Common myeloid progenitor, CD34-positive (primary cell): ENCODE measurements around the gene RAPGEF4.

Experiments used
- CTCF ChIA-PET: fragments of 350-600 bp; sonication (Branson Sonifier 250); formaldehyde crosslinking; loops from one replicate; lab custom pipeline; 2021; ENCODE audit warnings: antibody characterized with exemption; lab: Charles Lee
- POLR2A ChIA-PET: fragments of 350-600 bp; sonication (Branson Sonifier 250); formaldehyde crosslinking; loops from one replicate; lab custom pipeline; 2021; ENCODE audit warnings: antibody characterized with exemption; lab: Charles Lee
- DNase-seq, 3 donors: peaks; one replicate each; pipeline versions ENCODE4 v3.0.0 to v3.0.0-alpha.2; 2013
- H3K27ac ChIP-seq, 2 experiments: 1 replicate in 1 of 2; 2 replicates in 1 of 2; pipeline ENCODE4 v1.7.0; 2013; ENCODE audit warnings: inconsistent platforms in 2 of 2, low read length in 2 of 2, mild to moderate bottlenecking in 2 of 2, low read depth in 1 of 2, moderate library complexity in 1 of 2; ENCODE audit not compliant: severe bottlenecking in 2 of 2, insufficient read depth in 1 of 2, poor library complexity in 1 of 2
- H3K27me3 ChIP-seq, 5 experiments: replicated peaks in 2 of 5; 1 replicate in 3 of 5; 2 replicates in 2 of 5; pipeline versions ENCODE4 v1.6.1 to v1.7.0; 2013; ENCODE audit warnings: low read length in 4 of 5, mild to moderate bottlenecking in 2 of 5, moderate library complexity in 2 of 5, inconsistent platforms in 1 of 5; ENCODE audit not compliant: insufficient read depth in 5 of 5, control insufficient read depth in 4 of 5
- H3K36me3 ChIP-seq, 4 experiments: 1 replicate in 2 of 4; 2 replicates in 2 of 4; pipeline versions ENCODE4 v1.6.1 to v1.7.0; 2013; ENCODE audit warnings: low read length in 3 of 4, control low read depth in 1 of 4, mild to moderate bottlenecking in 1 of 4; ENCODE audit not compliant: control insufficient read depth in 4 of 4, insufficient read depth in 4 of 4
- H3K4me1 ChIP-seq, 4 experiments: 1 replicate in 3 of 4; 2 replicates in 1 of 4; pipeline versions ENCODE4 v1.6.1 to v1.7.1; 2013; ENCODE audit warnings: low read length in 3 of 4, mild to moderate bottlenecking in 3 of 4, control low read depth in 1 of 4, inconsistent platforms in 1 of 4, moderate library complexity in 1 of 4; ENCODE audit not compliant: control insufficient read depth in 4 of 4, insufficient read depth in 4 of 4; ENCODE audit errors: control extremely low read depth in 1 of 4
- H3K4me3 ChIP-seq, 7 experiments: 1 replicate in 4 of 7; 2 replicates in 3 of 7; pipeline versions ENCODE4 v1.5.1 to v1.7.0; 2013; ENCODE audit warnings: mild to moderate bottlenecking in 7 of 7, low read length in 6 of 7, moderate library complexity in 6 of 7, inconsistent platforms in 2 of 7, low read depth in 2 of 7, control low read depth in 1 of 7; ENCODE audit not compliant: insufficient read depth in 4 of 7, control insufficient read depth in 1 of 7; ENCODE audit errors: extremely low read depth in 1 of 7
- H3K9me3 ChIP-seq, 5 experiments: 1 replicate in 4 of 5; 2 replicates in 1 of 5; pipeline versions ENCODE4 v1.6.1 to v1.7.1; 2013; ENCODE audit warnings: low read length in 4 of 5, mild to moderate bottlenecking in 2 of 5, inconsistent platforms in 1 of 5, low read depth in 1 of 5, moderate library complexity in 1 of 5; ENCODE audit not compliant: control insufficient read depth in 4 of 5, insufficient read depth in 2 of 5; ENCODE audit errors: control extremely low read depth in 1 of 5
- WGBS: methylation state at CpG from one replicate; pipeline ENCODE4 v1.1.5; 2013; ENCODE audit not compliant: insufficient coverage; 5-methylcytosine and 5-hydroxymethylcytosine counted together

RAPGEF4 gene

GRCh38 chr2:172947461-172948153, 212.0 kb downstream of the RAPGEF4 start:
- DNase-seq, result no peak
- H3K9me3 ChIP-seq, result no peaks in the 10 kb centered on the region
- POLR2A ChIA-PET, result no interaction called here
- CTCF ChIA-PET, result no interaction called here
- H3K4me3 ChIP-seq, result no peak overlapping the region
- H3K36me3 ChIP-seq, result no peaks in the 10 kb centered on the region
- no peak overlapping the region for H3K27ac ChIP-seq
- H3K27me3 ChIP-seq, result peaks cover 0 to 10% (median 0%) of the 10 kb centered on the region in 5 experiments
- WGBS, result 100% methylated on average over 1 of the region's 3 CpGs
- peaks cover 0 to 17% (median 0%) of the 10 kb centered on the region in 4 experiments for H3K4me1 ChIP-seq

- H3K27me3 ChIP-seq, result no peaks in the 10 kb centered on the region
- no peaks in the 10 kb centered on the region for H3K36me3 ChIP-seq
- no peak overlapping the region for H3K27ac ChIP-seq
- CTCF ChIA-PET, result no interaction called here
- POLR2A ChIA-PET, result no interaction called here
- DNase-seq, result no peak
- H3K9me3 ChIP-seq, result no peaks in the 10 kb centered on the region
- H3K4me3 ChIP-seq, result no peak overlapping the region
- H3K4me1 ChIP-seq, result peaks cover 0 to under 1% (median 0%) of the 10 kb centered on the region in 4 experiments
These were observed 213.9 kb downstream of the RAPGEF4 start for GRCh38 chr2:172949522-172949921.

GRCh38 chr2:172950565-172950964, 214.9 kb downstream of the RAPGEF4 start:
- no peak for DNase-seq
- H3K27ac ChIP-seq, result no peak overlapping the region
- CTCF ChIA-PET, result no interaction called here
- POLR2A ChIA-PET, result no interaction called here
- no peaks in the 10 kb centered on the region for H3K4me1 ChIP-seq
- H3K9me3 ChIP-seq, result no peaks in the 10 kb centered on the region
- H3K27me3 ChIP-seq, result no peaks in the 10 kb centered on the region
- no peak overlapping the region for H3K4me3 ChIP-seq
- no peaks in the 10 kb centered on the region for H3K36me3 ChIP-seq

- Histone ChIP-seq H3K27me3 (no peaks in the 10 kb centered on the region), H3K9me3 (no peaks in the 10 kb centered on the region), H3K36me3 (no peaks in the 10 kb centered on the region), H3K4me3 (no peak overlapping the region), H3K4me1 (no peaks in the 10 kb centered on the region), H3K27ac (no peak overlapping the region)
- DNase-seq, result no peak
- ChIA-PET POLR2A (no interaction called here), CTCF (no interaction called here)
- WGBS, result 100% methylated on average over 2 of the region's 2 CpGs
These were observed 215.9 kb downstream of the RAPGEF4 start for GRCh38 chr2:172951554-172951953.

- CTCF ChIA-PET, result no interaction called here
These were observed 217.8 kb downstream of the RAPGEF4 start for GRCh38 chr2:172953411-172953810.

GRCh38 chr2:172953970-172954852, 218.6 kb downstream of the RAPGEF4 start:
- ChIA-PET CTCF (no interaction called here), POLR2A (no interaction called here)
- 100% methylated on average over 3 of the region's 5 CpGs for WGBS
- no peaks in the 10 kb centered on the region for H3K27me3 ChIP-seq
- H3K4me1 ChIP-seq, result no peaks in the 10 kb centered on the region
- no peaks in the 10 kb centered on the region for H3K9me3 ChIP-seq
- H3K4me3 ChIP-seq, result no peak overlapping the region
- no peaks in the 10 kb centered on the region for H3K36me3 ChIP-seq
- no peak overlapping the region for H3K27ac ChIP-seq
- no peak for DNase-seq

More at GRCh38 chr2:172953411-172953810, 217.8 kb downstream of the RAPGEF4 start:
- WGBS, result no CpG with 5 or more reads among the region's 1 CpG
- peak in 2 of 3 donors; percentile 40 to 49 for DNase-seq
- Histone ChIP-seq H3K27ac (no peak overlapping the region), H3K4me3 (no peak overlapping the region), H3K9me3 (no peaks in the 10 kb centered on the region), H3K27me3 (no peaks in the 10 kb centered on the region), H3K4me1 (no peaks in the 10 kb centered on the region), H3K36me3 (no peaks in the 10 kb centered on the region)
- POLR2A ChIA-PET, result no interaction called here

GRCh38 chr2:172955587-172955986, 219.9 kb downstream of the RAPGEF4 start:
- H3K4me3 ChIP-seq, result no peak overlapping the region
- no peak overlapping the region for H3K27ac ChIP-seq
- WGBS, result 89% methylated on average over 11 of the region's 11 CpGs
- H3K36me3 ChIP-seq, result no peaks in the 10 kb centered on the region
- no peaks in the 10 kb centered on the region for H3K4me1 ChIP-seq
- DNase-seq, result no peak
- H3K9me3 ChIP-seq, result no peaks in the 10 kb centered on the region
- ChIA-PET CTCF (no interaction called here), POLR2A (no interaction called here)
- H3K27me3 ChIP-seq, result no peaks in the 10 kb centered on the region
